ENCODE measurements around the gene ELMOD2. TPM values are rescaled to one million over a fixed set of nuclear protein-coding genes. Genes with fewer than 3 reads are reported as not detected.
A peak's percentile ranks its signal among the peaks of the same experiment; 100 is the strongest.
"Not testable (repeated sequence)": the region's sequence is repeated elsewhere in the genome, so short reads cannot be mapped to it uniquely, and the experiment has no call there.

ELMOD2 gene
- total RNA-seq, 4 donors from 2014 or later = 2.4 to 112 (median 35.4) TPM

GRCh38 chr4:140497747-140498636 lies 26.0 kb upstream of the ELMOD2 start, which contains the start of gene MGAT4D:
Gene MGAT4D, minus strand, starts transcription at chr4:140498293. Its CDS starts 71 bp downstream, at chr4:140498222.
- Histone ChIP-seq H3K4me3 (peak within 1 kb of the TSS in 3 of 4 donors; percentile 28 to 43 (median 41)), H3K9me3 (no peaks in the 10 kb centered on the region), H3K4me1 (peaks cover 0 to 11% (median 8%) of the 10 kb centered on the region in 4 donors), H3K27ac (no peak within 1 kb of the TSS), H3K27me3 (peaks cover 65% of the 10 kb centered on the region), H3K36me3 (no peaks in the 10 kb centered on the region)
- peak; percentile 22 for DNase-seq
- no peak for TF ChIP-seq EP300 (IDR thresholded peaks at IDR 0.05; ENCODE audit: low read depth)
- no peak for TF ChIP-seq CTCF (IDR thresholded peaks at IDR 0.05)
- TF ChIP-seq POLR2AphosphoS5 (IDR thresholded peaks at IDR 0.05) = no peak
- no peak for TF ChIP-seq POLR2A (IDR thresholded peaks at IDR 0.05)
- intact Hi-C loops (cut with DNase I; ENCODE audit: low total_unique reads) = no loop called here
- in situ Hi-C loops (cut with MboI; ENCODE audit: low pct_ligation_motif_present in 1 of 4, low pct_unique_long_range_greater_than_20kb in 1 of 4, low sequenced_read_pairs in 3 of 4) = no loop called here
- WGBS, 2 donors (ENCODE audit: low coverage in 1 of 2) = 10 to 20% methylated on average over 5 to 47 of the region's 68 CpGs

GRCh38 chr4:140499391-140499790 lies 24.6 kb upstream of the ELMOD2 start:
- no peak for TF ChIP-seq POLR2A (IDR thresholded peaks at IDR 0.05)
- TF ChIP-seq CTCF (IDR thresholded peaks at IDR 0.05) = no peak
- no peak for TF ChIP-seq EP300 (IDR thresholded peaks at IDR 0.05; ENCODE audit: low read depth)
- no peak for TF ChIP-seq POLR2AphosphoS5 (IDR thresholded peaks at IDR 0.05)
- Histone ChIP-seq H3K4me3 (no peak overlapping the region), H3K27me3 (peaks cover 65% of the 10 kb centered on the region), H3K4me1 (peaks cover 0 to 11% (median 8%) of the 10 kb centered on the region in 4 donors), H3K36me3 (no peaks in the 10 kb centered on the region), H3K9me3 (no peaks in the 10 kb centered on the region), H3K27ac (no peak overlapping the region)
- WGBS, 2 donors (ENCODE audit: low coverage in 1 of 2) = 79 to 83% methylated on average over 4 of the region's 4 CpGs
- in situ Hi-C loops (cut with MboI; ENCODE audit: low pct_ligation_motif_present in 1 of 4, low pct_unique_long_range_greater_than_20kb in 1 of 4, low sequenced_read_pairs in 3 of 4) = no loop called here
- DNase-seq = no peak
- intact Hi-C loops (cut with DNase I; ENCODE audit: low total_unique reads) = no loop called here

- intact Hi-C loops (cut with DNase I; ENCODE audit: low total_unique reads) (no loop called here), in situ Hi-C loops (cut with MboI; ENCODE audit: low pct_ligation_motif_present in 1 of 4, low pct_unique_long_range_greater_than_20kb in 1 of 4, low sequenced_read_pairs in 3 of 4) (no loop called here)
- H3K4me1 ChIP-seq = no peaks in the 10 kb centered on the region
- no peak overlapping the region for H3K4me3 ChIP-seq
- H3K36me3 ChIP-seq = no peaks in the 10 kb centered on the region
- H3K27ac ChIP-seq = no peak overlapping the region
- H3K27me3 ChIP-seq = peaks cover 21% of the 10 kb centered on the region
- TF ChIP-seq EP300 (IDR thresholded peaks at IDR 0.05; ENCODE audit: low read depth) = no peak
- no peak for TF ChIP-seq CTCF (IDR thresholded peaks at IDR 0.05)
- TF ChIP-seq POLR2A (IDR thresholded peaks at IDR 0.05) = no peak
- TF ChIP-seq POLR2AphosphoS5 (IDR thresholded peaks at IDR 0.05) = no peak
- DNase-seq = no peak
- no peaks in the 10 kb centered on the region for H3K9me3 ChIP-seq
Observed at GRCh38 chr4:140504261-140504660, 19.7 kb upstream of the ELMOD2 start.

- H3K4me3 ChIP-seq; intact Hi-C loops (cut with DNase I; ENCODE audit: low total_unique reads); H3K36me3 ChIP-seq; DNase-seq; H3K27me3 ChIP-seq; H3K9me3 ChIP-seq; H3K27ac ChIP-seq; in situ Hi-C loops (cut with MboI; ENCODE audit: low pct_ligation_motif_present in 1 of 4, low pct_unique_long_range_greater_than_20kb in 1 of 4, low sequenced_read_pairs in 3 of 4); H3K4me1 ChIP-seq: not testable (repeated sequence)
- WGBS, 2 donors (ENCODE audit: low coverage in 1 of 2) = 83 to 87% methylated on average over 4 to 5 of the region's 5 CpGs
Observed at GRCh38 chr4:140513765-140514164, 10.2 kb upstream of the ELMOD2 start.
